GM18502 (cell line): ENCODE measurements around the gene CTBP2.

Experiments
- ATAC-seq: cut with Tn5 transposase; IDR thresholded peaks from one replicate; pipeline ENCODE4 v1.9.1; 2021; ENCODE audit warnings: mild to moderate bottlenecking; ENCODE audit not compliant: unreplicated experiment, poor library complexity

The CTBP2 gene

GRCh38 chr10:125016611-125017202, 143.7 kb downstream of the CTBP2 start:
- no peak for ATAC-seq

DNA sequence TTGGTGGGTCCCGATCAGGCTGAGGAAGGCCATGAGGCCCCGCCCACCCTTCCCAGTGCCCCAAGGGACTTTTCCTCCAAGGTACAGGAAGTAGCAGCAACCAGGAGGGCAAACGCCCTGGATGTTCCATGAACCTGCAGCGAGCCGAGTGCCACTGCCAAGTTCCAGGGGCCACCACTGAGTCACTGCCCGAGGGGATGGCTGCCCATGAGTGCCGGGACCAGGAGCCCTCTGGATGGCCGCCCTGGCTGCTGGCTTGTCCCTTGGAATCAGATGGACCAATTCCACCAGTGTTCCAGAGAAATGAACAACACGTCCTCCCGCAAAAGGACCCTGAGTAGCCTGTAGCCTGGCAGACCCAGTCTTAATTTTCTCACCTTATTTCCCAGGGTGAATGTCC, 144.2 kb downstream of the CTBP2 start:
- no peak for ATAC-seq

DNA sequence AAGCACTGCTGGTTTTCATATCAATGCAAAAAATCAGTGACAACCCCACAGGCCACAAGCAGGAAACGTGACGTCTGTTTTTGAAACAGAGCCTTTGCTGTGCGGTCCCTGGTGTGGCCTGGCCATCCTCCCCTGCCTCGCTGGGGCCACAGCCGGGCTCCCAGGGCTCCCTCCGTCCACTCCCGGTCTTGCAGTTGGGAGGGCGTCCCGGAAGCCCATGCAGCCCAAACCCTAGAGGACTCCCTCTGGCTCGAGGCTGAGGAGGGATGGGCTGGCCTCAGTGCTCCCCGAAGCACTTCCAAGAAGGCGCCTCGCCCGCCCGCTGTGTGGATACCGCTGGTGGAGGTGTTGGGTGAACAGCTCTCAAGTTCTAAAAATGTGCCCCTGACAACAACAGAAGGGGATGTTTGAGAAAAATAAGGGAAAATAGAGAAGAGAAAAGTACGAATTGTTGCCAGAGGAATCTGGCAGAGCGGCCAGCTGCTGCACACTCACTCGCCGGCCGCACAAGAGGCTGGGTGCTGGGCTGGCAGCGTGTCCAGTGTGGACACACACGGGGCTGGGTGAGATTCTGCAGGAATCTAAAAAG, 144.9 kb downstream of the CTBP2 start:
- ATAC-seq: no peak

DNA sequence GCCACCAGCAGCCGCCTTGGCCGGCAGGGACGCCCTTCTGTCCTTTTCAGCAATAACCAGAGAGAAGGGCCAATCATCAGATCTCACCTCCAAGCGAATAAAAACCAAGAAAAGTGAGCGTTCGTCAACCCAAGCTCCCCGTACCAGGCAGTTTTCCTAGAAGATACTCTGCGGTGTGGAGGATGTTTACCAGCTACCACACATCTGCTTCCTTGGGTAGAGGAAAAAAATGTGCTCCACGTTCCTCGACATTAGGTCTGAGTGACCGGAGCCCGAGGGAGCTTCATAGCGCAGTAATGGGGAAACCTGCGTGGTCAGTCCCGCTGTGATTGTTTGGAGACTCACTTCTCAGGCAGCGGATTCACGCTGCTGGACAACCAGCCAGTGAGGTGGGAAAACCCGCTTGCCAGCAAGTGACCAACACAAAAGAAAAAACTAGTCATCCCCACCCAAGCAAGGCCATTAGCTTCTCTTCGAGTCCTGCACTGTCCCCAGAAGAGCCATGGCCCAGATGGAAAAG, 145.5 kb downstream of the CTBP2 start:
- ATAC-seq: no peak

GRCh38 chr10:125014086-125014830, 146.1 kb downstream of the CTBP2 start:
- ATAC-seq: no peak

- no peak for ATAC-seq
These were observed 146.9 kb downstream of the CTBP2 start for GRCh38 chr10:125013529-125013872.

GRCh38 chr10:125012851-125013528, 147.4 kb downstream of the CTBP2 start:
- no peak for ATAC-seq

DNA sequence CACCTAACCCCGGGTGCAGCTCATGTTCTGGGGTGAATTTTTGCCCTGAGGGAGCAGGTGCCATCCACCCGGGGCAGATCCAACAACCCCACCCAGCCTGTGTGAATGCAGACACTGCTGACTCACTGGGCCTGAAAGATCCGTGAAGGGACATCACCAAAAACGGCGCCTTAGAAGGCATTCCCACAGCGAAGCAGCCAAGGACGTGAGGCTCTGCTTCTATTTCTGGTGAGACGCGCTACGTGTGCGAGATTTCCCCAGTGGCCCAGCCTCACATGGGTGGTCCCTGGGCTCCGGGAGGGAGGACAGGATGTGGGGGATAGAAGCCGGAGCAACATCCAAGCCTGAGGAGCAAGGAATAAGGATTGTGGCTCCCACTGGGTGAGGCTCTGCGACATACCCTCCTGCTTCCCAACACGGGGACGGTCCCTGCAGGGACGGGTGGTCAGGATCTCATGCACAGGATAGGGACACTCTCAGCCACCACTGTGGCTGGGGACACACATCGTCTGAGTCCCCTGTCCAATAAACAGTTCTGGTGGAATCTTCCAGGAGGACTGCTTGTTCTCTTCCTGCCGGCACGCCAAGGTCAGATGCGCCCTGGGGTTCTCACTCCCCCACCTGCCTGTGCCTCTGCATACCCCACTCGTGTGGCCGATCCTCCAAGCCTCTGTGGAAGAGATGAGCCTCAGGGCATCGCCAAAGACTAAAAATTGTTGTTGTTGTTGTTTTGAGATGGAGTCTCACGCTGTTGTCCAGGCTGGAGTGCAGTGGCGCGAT, 148.2 kb downstream of the CTBP2 start:
- ATAC-seq: no peak

- no peak for ATAC-seq
These were observed 149.0 kb downstream of the CTBP2 start for GRCh38 chr10:125011171-125011925.

- ATAC-seq: no peak
These were observed 150.0 kb downstream of the CTBP2 start for GRCh38 chr10:125010362-125010761.

DNA sequence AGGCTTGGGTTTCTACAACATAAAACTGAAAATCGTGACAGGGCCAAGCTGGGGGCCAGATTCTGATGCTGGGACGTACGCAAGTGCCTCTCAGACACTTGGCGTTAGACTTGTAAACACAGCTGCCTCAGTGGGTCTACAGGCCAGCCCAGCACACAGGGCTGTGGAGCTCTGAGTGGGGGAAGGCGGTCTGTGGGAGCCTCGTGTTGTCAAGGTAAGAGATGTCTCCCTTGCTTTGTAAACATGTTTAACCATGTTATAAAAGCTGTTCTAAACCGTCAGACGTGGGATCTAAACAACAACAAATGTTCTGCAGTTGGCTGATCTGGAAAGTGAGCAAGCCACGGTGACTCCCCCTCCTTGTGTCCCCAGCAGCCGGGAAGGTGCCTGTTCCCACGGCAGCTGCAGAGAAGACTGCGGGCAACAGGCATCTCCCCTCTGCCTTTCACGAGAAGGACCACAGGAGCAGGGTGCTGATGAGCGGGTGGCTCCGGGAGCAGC, 150.7 kb downstream of the CTBP2 start:
- no peak for ATAC-seq

DNA sequence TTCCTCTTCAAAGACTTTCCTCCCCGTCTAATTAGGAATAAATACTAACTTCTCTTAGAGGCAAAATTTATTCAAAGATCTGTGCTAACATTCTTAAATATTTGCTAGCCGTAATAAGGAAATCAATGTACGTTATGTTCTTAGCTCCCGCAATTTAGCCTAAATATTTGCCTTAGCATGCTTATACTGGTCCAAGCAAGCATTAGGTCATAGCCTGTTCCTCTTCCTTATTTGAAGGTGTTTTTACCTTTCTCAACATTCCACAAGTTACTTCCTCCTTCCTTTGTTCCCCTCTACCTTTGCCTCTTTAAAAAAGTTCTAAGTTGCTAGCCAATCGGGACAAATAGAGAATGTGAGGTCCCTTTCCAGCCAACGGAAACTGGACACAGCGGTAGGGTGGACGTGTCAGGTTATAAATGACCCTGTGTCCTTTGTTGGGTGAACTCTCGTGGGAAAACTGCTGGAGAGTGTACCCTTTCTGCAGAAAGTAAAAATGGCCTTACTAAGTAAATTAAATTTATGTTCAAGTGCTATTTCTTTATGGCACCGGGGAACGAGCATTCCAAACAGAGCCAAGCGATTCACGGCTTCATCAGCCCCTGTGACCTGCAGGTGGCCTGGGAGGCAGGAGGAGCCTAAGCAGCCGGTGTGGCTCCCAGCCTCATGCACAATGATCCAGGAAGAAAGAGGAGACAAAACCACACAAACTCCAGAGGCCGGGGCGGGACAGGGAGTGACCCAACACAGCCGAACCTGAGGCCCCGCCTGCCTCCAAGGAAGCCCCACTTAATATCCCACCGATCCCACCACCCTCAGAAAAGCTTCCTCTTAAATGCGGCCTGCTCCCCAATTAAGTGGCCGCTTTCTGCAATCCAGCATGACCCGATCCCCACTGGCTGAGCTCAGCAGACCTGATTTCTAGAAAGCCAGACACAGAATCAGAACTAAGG, 151.4 kb downstream of the CTBP2 start:
- no peak for ATAC-seq

DNA sequence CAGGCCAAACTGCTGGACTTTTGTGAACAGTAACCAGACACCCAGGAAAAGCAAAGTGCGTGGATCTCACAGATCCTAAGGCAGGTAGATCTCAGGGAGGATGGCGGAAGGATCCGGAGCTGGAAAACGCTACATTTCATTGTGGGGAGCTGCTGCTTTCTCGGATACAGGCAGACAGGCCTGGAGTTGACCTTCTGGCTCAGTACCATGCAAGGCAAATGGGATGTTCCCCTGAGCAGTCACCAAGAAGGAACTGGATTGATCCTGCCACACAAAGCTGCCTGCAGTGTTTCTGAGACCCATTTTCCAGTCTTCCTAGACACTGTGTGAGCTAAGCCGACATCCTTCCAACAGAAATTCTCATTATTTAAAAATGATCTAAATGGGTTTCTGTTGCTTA, 152.9 kb downstream of the CTBP2 start:
- no peak for ATAC-seq

DNA sequence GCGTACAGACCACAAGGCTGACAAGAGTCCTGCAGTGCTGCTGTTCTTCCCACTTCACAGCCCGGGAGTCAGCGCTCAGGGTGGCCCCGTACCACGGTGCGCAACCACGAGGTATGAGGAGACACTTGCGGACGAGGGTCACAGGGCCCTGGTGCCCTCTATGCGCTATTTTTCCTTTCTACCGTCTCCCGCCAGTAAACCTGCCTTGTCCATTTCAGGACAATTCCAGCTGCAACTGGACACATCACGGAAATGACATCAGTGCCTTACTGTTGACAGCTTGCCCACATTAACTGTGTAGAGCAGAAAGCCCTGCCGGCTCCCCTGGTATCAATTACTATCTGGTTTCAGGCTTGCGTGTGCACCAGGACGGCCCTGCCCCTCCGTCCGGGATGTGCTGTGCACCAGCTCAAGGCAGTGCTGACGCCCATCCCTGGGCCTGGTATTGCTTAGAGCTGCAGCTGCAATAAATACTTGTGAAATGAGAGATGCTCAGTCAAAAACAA, 153.4 kb downstream of the CTBP2 start:
- ATAC-seq: no peak

GRCh38 chr10:125006188-125006680, 154.1 kb downstream of the CTBP2 start:
- no peak for ATAC-seq

DNA sequence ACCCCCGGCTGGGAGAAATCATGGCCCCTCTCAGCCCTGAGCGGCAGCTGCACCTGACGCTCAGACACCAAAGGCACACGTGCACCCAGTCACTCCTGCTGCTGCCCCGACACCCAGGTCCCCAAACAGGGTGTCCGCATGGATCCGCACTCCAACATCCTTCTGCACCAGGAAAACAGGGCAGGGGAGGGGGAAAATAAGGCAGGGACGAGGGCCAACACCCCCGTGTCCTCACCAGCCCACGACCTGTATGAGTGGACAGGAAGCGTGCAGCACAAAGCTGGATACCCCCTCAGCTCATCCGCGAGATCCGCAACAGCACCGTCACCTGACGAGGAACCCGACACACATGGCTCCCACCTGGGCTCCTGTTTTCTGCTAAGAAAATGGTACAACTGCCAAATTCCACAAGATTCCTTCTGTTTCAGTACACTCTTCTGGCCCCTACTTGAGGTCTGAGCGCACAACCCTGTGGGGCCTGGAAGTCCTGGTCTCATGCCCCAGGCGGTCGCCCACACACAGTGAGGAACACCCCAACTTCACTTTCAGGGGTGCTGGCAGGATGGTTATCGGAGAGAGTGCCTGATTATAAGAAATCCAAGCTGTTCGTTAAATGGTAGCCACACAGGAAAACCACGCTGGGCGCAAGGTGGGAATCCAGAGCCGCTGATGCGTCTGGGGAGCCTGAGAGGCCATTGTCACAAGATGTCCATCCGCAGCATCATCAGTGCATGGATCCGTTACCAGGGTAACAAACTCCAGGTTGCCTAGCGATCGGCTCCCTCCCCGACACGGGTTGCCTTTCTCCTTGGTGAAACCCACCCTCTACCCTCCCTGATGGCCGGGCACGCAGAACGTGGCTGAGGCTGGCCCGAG, 154.8 kb downstream of the CTBP2 start:
- no peak for ATAC-seq
